GM19468 (cell line): Measurements from ENCODE around the gene TKTL1.
A peak's percentile ranks its signal among the peaks of the same experiment; 100 is the strongest.
"Not testable (repeated sequence)": the region's sequence is repeated elsewhere in the genome, so short reads cannot be mapped to it uniquely, and the experiment has no call there.

Source experiments
- ATAC-seq: cut with Tn5 transposase; IDR thresholded peaks from one replicate; pipeline ENCODE4 v1.9.1; 2021; ENCODE audit warnings: mild to moderate bottlenecking, moderate library complexity, moderate number of reproducible peaks; ENCODE audit not compliant: unreplicated experiment; ENCODE audit errors: extremely low read depth

TKTL1 gene

GRCh38 chrX:154334496-154334895 lies 38.9 kb downstream of the TKTL1 start:
- ATAC-seq, result no peak

DNA sequence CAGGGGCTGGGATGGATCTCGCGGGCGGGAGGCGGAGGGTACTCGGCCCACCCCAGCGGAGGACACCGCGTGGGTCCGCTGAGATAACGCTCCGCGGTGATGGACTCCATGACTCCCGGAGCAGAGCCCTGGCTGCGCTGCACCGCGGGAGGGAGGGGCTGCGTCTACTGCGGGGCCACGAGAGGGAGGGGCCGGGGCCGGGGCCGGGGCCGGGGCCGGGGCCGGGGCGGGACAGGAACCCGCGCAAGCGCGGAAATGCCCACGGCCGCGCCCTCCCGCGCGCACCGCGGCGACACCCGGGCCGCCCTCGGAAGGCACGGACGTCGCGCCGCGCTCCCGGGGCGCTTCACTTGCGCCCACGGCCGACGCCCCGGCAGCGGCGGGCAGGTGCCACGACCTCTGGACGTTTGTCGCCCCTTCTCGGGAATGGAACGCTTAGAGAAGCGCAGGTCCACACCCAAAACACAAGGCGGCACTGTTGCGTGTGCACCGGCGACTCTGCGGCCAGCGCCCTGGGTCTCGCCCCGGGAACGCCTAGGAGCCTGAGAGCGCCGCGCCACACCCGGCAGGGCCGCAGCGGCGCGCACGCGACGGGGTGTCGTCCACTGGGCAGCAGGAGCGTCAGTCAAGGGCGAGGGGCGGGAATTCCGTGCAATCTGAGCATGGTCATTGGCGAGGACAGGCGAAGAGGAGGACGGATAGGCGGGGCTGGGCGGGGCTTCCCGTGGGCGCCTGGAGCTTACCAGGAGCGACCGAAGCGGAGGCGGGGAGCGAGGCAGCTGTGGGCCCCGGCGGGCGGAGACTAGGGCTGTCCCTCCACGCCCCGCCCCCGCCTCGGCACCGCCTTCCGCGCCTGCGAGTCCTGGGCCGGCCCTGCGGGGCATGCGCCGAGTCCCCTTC lies 46.1 kb downstream of the TKTL1 start:
- ATAC-seq, result peak; percentile 56

DNA sequence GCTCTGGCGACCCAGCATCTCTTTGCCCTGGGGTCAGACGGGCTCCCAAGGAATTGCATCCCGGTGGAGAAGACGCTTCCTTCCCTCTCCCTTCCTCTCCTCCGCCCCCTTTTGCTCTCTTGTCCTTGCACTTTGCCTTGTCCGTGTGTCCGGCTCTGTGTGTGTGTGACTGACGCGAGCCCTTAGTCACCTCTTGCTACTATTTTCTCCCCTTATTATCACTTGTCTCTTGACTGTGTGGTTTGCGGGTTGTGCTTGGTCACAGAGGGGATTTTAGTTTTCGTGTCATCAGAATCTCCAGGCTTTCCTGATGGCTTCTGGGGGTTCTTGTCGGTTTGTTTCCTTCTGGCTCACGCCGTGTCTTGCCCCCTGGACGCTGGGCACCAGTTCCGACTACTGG lies 47.5 kb downstream of the TKTL1 start:
- not testable (repeated sequence) for ATAC-seq

DNA sequence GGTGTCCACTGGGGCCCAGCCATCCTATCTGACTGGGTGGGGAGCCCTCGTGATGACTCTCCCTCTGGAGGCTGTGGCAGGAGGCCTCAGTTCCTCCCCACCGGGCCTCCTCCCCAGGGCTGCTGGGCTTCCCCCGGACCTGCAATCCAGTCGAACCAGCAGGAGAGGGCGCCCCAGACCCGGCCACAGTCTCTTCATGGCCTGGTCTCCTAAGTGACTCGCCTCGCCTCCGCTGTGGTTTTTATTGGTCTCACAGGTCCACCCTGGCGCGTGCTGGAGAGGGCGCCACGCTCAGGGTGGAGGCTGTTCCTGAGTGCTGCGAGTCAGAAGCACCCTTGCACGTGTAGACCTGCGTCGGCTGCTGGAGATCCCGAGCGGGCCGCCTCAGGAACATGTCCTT lies 48.0 kb downstream of the TKTL1 start:
- ATAC-seq, result not testable (repeated sequence)

DNA sequence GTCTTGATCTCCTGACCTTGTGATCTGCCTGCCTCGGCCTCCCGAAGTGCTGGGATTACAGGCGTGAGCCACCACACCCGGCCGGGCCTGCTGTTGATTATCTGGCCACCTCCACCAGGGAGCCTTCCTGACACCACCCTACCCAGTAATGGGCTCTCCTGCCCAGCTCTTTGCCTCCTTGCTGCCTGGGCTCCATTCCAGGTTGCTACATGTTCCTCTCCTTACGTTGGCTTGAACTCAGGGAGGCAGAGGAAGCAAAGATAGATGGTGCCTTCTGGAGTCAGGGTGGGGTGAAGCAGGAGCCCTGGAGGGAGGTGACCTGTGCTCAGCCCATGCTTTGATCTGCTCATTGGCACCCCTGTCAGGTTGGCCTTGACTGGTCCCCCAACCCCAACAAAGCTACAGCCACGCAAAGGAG lies 52.5 kb downstream of the TKTL1 start:
- ATAC-seq, result no peak

DNA sequence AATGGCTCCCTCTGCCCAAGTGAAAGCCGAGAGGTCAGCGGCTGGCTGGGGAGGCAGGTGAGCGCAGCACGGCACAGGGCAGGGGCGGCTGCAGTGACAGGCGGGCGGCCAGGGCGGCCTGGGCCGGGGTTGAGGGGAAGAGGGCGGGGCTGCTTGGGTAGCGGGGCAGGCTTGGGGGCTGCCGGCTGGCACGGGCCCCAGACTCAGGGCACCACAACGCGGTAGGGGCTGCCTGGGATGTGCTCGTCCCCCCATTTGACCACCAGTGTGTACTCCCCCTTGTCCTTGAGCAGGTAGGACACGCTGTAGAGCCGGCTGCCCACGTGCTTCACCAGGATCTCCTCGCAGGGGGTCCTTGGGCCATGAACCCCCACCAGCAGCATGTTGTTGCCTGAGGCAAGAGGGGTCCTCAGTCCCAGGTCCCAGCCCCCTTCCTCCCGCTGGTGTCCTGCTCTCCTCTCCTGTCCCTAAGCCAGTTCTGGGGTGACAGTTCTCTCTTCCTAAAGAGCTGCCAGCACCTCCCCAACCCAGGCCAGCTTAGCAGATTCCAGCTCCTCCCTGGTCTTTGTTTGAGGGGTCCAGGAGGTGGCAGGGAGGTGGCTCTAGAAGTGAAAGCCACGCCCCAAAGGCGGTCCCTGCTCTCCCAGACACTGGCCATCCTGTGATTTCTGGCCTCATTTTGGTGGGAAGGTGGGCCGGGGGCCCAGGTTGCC lies 53.2 kb downstream of the TKTL1 start:
- no peak for ATAC-seq

- ATAC-seq, result no peak
These were observed 53.9 kb downstream of the TKTL1 start for GRCh38 chrX:154349359-154349935.

DNA sequence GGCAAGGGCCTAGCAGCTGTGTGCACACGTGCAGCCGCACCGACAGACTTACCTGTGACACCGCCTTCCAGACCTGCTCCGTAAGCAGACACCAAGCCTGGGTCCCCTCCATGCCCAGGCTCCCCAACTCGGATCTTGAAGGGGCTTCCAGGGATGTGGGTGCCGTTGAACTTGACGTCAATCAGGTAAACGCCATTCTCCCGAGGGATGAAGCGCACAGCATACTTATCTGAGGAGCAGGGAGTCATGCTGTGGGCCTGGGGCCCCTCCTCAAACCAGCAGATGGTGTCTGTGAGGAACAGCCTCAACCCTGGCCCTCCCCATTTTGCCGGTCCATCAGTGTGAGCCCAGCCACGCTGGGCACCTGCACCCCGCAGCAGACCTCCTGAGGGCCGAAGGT lies 54.4 kb downstream of the TKTL1 start:
- ATAC-seq, result no peak

DNA sequence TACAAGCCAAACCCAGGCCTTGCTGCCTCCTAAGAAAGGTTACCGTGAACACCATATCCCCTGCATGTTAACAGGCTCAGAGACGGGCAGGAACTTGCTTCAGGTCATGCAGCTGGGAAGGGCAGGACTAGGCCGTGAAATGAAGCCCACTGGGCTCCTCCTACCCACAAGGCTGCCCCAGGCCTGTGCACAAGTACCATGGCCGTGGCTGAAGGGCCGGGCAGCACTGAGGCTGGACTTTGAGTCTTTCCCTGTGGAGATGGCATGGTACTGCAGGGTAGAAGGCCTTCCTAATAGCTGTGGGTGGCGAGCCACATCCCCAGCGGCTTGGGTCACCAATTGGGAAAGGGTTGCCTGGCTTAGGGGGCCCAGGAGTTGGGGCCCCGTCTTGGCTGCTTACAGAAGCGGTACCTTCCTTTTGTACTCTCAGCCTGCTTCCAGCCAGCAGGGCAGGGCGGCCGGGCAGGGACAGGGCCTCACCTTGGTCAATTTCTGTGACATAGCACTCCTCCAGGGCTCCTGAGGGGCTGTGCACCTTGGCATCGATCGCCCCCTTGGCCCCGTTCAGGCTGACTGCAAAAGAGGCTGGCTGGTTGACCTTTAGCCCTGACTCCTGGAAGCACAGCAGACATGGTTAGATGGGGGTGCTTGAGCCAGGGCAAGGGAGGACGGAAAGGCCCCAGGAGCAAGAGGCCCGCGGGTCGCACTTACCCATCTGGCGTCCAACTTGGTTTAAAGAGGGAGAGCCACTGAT lies 55.0 kb downstream of the TKTL1 start:
- no peak for ATAC-seq

- ATAC-seq, result no peak
These were observed 55.8 kb downstream of the TKTL1 start for GRCh38 chrX:154351183-154352011.

DNA sequence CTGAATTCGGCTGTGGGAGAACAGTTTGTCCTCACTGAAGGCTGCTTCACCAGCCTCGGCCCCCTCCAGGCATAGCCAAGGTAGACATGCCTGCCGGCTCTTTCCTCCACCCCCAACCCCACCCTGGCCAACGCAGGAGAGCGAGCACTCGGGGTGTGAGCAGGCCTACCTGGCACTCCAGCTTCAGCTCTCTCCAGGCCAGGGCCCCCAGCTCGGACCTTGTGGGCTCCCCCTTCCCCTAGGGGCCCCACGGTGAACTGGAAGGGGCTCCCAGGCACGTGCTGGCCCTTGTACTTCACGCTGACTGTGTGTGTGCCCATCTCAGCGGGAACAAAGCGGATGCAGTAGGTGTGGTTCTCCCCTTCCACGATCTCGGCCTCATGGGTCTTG lies 56.4 kb downstream of the TKTL1 start:
- ATAC-seq, result no peak

- ATAC-seq, result no peak
These were observed 56.9 kb downstream of the TKTL1 start for GRCh38 chrX:154352466-154352865.

DNA sequence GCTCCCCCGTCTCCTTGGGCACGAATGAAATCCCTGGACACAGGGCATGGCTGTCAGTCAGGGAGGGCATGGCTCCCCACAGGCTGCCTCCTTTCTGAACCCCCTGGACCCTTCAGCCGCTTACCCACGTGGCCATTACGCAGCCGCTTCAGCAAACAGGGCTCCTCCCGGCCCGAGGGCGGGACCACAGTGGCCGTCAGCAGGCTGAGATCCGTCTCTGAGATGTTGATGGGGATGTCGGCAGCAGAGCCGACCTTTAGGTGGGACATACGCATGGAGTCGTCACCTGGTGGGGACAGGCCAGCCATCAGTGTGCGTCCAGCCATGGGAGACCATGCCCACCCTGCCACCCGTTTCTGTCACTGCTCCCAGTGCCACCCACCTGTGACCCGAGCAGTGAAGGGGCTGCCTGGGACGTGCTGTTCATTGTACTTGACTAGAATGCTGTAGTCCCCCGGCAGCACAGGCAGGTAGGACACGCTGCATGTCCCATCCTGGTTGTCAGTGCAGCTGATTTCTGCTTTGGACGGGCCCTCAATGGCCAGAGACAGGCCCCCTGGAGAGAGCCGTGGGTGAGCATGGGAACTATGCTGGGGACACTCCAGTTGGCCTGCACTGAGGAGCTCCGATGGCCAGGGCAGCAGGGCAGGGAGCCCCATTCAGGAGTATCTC lies 57.7 kb downstream of the TKTL1 start:
- ATAC-seq, result no peak

DNA sequence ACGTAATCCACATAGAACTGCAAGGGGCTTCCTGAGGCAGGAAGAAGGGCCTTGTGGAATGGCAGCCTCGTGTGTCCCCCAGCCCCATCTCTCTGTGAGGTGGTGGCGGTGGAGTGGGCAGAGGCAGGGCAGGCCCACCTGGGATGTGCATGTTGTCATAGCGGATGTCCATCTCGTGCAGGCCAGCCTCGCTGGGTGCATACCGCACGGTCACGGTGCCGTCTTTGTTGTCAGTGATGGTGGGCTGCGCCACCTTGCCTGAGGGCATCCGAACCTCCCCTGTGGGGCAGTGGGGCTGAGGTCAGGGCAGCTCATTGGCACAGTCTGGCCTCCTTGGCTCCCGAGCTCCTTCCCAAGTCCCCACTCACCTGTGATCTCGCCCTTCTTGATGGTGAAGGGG lies 58.4 kb downstream of the TKTL1 start:
- no peak for ATAC-seq

- ATAC-seq, result no peak
These were observed 58.9 kb downstream of the TKTL1 start for GRCh38 chrX:154354516-154354915.

DNA sequence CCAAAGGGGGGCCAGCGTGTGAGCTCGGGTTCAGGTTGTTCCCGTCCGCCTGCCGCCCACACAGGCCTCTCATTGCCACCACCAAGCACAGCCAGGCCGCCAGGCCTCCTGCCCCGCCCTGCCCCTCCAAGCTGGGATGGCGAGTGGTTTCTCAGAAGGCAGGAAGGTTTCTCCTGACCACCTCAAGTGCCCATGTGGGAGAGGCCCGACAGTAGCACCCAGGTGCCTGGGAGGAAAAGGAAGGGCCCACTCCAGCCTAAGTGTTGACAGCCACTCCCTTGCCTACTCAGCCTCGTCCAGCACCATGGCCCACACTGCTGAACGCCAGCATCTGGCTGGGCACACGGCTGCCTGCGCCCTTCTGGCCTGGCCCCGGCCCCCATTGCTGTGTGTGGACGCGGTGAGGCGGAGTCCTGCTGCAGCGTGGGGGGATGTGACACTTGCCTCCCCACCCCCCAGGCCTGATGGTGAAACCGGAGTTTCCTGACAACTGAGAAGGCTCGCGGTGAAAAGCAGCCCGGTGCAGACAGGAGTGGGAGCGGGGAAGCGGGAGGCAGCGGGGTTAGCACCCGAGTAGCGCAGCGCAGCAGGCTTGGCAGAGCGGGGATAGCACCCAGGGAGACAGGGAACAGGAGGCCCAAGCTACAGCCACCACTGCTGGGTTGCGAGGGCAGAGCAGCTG lies 59.6 kb downstream of the TKTL1 start:
- ATAC-seq, result no peak

GRCh38 chrX:154355776-154356140 lies 60.2 kb downstream of the TKTL1 start:
- no peak for ATAC-seq

GRCh38 chrX:154356596-154356995 lies 61.0 kb downstream of the TKTL1 start:
- no peak for ATAC-seq

DNA sequence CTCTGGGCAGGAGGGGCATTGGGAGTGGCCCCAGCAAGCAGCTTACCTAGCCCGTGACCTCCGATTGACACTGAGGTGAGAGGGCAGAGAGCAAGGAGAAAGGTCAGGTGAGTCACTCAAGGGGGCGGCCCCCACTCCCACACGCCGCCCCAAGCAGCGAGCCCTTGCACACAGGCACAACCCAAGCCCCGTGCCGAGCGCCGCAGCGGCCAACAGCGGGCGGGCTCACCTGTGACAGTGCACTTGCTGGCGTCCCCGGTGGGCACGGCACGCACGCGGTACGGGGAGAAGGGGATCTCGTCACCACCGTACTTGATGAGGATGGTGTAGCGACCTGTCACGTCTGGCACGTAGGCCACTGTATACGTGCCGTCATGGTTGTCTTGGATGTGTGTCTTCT lies 61.6 kb downstream of the TKTL1 start:
- no peak for ATAC-seq
